Nephron progenitor cell (in vitro differentiated cells): Measurements from ENCODE around the gene FAM117B.

Source experiments
- DNase-seq: peaks from one replicate; pipeline ENCODE4 v3.0.0; 2021
- H3K27ac Mint-ChIP-seq: 2 replicates; pipeline ENCODE4 v1.8.0; 2021; ENCODE audit warnings: mild to moderate bottlenecking, moderate library complexity, mixed read lengths
- H3K27me3 Mint-ChIP-seq: 2 replicates; pipeline ENCODE4 v1.8.0; 2021; ENCODE audit warnings: mild to moderate bottlenecking, low read depth, mixed read lengths; ENCODE audit not compliant: poor library complexity
- H3K36me3 Mint-ChIP-seq: 2 replicates; pipeline ENCODE4 v1.8.0; 2021; ENCODE audit warnings: low read depth, mixed read lengths
- H3K4me1 Mint-ChIP-seq: 2 replicates; pipeline ENCODE4 v1.8.0; 2021; ENCODE audit warnings: mixed read lengths
- H3K4me3 Mint-ChIP-seq: 2 replicates; pipeline ENCODE4 v1.8.0; 2021; ENCODE audit warnings: mild to moderate bottlenecking, moderate library complexity, mixed read lengths
- H3K9me3 Mint-ChIP-seq: 2 replicates; pipeline ENCODE4 v1.8.0; 2021; ENCODE audit warnings: mild to moderate bottlenecking, moderate library complexity, mixed read lengths
- TF ChIP-seq, protein P1 (sequence below): fragments of 200-600 bp; sonication (generic); IDR thresholded peaks from 2 replicates; pipeline ENCODE4 v1.5.0; 2021; ENCODE audit warnings: antibody characterized with exemption

FAM117B gene

DNA sequence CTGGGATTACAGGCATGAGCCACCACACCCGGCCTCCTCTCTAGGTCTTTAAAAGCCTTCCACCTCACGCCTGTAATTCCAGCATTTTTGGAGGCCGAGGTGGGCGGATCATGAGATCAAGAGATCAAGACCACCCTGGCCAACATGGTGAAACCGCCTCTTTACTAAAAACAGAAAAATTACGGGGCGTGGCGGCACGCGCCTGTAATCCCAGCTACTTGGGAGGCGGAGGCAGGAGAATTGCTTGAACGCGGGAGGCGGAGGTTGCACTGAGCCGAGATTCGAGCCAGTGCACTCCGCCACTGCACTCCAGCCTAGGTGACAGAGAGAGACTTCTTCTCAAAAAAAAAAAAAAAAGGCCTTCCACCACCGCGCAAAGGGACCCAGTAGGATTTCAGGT is 1.3 kb upstream of the FAM117B start:
- H3K9me3 Mint-ChIP-seq, result peaks cover 4% of the 10 kb centered on the region
- peaks cover 11% of the 10 kb centered on the region for H3K36me3 Mint-ChIP-seq
- DNase-seq, result no peak
- no peak overlapping the region for H3K27ac Mint-ChIP-seq
- TF ChIP-seq, protein P1, sequence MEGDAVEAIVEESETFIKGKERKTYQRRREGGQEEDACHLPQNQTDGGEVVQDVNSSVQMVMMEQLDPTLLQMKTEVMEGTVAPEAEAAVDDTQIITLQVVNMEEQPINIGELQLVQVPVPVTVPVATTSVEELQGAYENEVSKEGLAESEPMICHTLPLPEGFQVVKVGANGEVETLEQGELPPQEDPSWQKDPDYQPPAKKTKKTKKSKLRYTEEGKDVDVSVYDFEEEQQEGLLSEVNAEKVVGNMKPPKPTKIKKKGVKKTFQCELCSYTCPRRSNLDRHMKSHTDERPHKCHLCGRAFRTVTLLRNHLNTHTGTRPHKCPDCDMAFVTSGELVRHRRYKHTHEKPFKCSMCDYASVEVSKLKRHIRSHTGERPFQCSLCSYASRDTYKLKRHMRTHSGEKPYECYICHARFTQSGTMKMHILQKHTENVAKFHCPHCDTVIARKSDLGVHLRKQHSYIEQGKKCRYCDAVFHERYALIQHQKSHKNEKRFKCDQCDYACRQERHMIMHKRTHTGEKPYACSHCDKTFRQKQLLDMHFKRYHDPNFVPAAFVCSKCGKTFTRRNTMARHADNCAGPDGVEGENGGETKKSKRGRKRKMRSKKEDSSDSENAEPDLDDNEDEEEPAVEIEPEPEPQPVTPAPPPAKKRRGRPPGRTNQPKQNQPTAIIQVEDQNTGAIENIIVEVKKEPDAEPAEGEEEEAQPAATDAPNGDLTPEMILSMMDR, result no peak
- H3K27me3 Mint-ChIP-seq, result no peaks in the 10 kb centered on the region
- H3K4me3 Mint-ChIP-seq, result peak overlapping the region; percentile 93
- H3K4me1 Mint-ChIP-seq, result peaks cover 31% of the 10 kb centered on the region

DNA sequence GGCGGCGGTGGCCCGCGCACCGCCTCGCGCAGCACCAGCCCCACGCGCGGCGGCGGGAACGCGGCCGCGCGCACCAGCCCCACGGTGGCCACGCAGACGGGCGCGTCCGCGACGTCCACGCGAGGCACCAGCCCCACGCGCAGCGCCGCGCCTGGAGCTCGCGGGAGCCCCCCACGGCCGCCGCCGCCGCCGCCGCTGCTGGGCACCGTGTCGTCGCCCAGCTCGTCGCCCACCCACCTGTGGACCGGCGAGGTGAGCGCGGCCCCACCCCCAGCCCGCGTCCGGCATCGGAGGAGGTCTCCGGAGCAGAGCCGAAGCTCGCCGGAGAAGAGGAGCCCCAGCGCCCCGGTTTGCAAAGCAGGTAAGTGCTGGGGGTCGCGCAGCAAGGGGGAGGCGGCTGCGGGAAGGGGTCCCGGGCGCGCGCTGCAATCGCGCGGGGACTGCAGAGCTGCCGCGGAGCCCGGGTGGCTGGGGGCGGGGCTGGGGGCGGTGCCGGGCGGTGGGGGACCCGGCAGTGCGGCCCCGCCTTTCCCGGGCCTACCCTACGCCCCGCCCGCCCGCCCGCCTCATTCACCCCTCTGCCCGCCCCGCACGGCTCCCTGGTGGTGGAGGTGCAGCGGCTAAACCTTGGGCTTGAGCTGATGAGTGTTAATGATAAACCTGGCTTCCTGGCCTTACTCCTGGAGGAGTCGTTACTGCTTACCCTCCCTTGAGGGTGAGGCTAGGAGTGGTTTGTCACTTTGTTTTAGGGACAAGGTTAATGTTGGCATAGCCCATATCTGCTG is 851 bp downstream of the FAM117B start:
- peaks cover 4% of the 10 kb centered on the region for H3K9me3 Mint-ChIP-seq
- H3K27ac Mint-ChIP-seq, result peak overlapping the region; percentile 89
- H3K4me1 Mint-ChIP-seq, result peaks cover 31% of the 10 kb centered on the region
- TF ChIP-seq, protein P1, result no peak
- peaks cover 23% of the 10 kb centered on the region for H3K36me3 Mint-ChIP-seq
- no peaks in the 10 kb centered on the region for H3K27me3 Mint-ChIP-seq
- peak overlapping the region; percentile 92 for H3K4me3 Mint-ChIP-seq
- DNase-seq, result peak; percentile 89

DNA sequence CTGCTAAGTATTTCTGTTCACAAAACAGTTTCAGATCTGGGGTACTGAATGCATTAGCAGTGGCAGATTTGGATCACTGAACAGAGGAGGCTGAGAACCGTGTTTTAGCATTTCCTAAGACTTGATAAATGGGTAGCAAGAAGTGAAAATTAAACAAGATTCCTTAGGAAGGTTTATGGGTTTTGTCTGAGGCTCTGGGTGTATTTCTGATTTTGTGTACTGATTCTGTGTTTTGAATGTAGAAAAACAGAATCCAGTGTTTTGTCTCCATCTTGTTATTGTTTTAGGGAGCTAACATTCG is 1.4 kb downstream of the FAM117B start:
- TF ChIP-seq, protein P1, result no peak
- Mint-ChIP-seq H3K4me1 (peaks cover 35% of the 10 kb centered on the region), H3K9me3 (peaks cover 4% of the 10 kb centered on the region), H3K36me3 (peaks cover 21% of the 10 kb centered on the region), H3K27me3 (no peaks in the 10 kb centered on the region), H3K4me3 (peak overlapping the region; percentile 92), H3K27ac (peak overlapping the region; percentile 89)
- DNase-seq, result no peak

DNA sequence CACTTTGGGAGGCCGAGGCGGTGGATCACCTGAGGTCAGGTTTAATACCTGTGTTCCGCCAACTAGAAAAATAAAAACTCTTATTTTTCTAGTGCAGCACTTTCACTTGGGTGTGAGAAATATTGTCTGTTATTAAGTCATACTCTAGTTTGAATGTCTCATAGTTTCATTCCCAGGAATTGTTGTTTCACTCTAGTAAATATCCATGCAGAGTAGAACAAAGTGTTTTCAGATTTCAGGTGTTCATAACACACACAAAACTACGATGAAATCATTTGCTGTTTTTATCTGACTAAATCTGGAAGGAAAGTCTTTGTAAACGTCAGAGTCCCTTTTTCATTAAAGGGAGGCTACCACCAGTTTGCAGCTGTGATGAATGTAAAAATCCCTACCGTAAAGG is 4.0 kb downstream of the FAM117B start:
- H3K27ac Mint-ChIP-seq, result no peak overlapping the region
- peaks cover 19% of the 10 kb centered on the region for H3K36me3 Mint-ChIP-seq
- H3K27me3 Mint-ChIP-seq, result no peaks in the 10 kb centered on the region
- TF ChIP-seq, protein P1, result no peak
- H3K4me3 Mint-ChIP-seq, result no peak overlapping the region
- no peak for DNase-seq
- peaks cover 34% of the 10 kb centered on the region for H3K4me1 Mint-ChIP-seq
- H3K9me3 Mint-ChIP-seq, result peaks cover 4% of the 10 kb centered on the region

DNA sequence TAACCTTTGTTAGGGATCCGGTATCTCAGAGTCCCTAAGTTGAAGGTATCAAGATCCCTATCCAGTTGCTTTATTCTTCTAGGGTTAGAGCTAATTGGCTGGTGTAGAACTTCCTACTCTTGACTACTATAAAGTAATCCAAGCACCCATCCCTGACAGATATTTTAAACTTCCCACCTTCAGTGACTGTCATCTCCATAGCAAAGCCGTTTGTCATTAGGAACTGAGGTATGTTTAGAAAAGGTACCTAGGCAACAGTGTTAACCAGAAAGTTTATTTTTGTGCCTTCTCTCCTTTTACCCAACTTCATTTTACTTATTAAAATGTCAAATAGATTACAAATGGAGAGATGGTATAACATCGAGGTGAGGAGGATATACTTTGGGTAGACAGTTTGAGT is 4.5 kb downstream of the FAM117B start:
- TF ChIP-seq, protein P1, result no peak
- Mint-ChIP-seq H3K27ac (no peak overlapping the region), H3K27me3 (no peaks in the 10 kb centered on the region), H3K9me3 (peaks cover 4% of the 10 kb centered on the region), H3K36me3 (peaks cover 19% of the 10 kb centered on the region), H3K4me3 (no peak overlapping the region), H3K4me1 (peaks cover 29% of the 10 kb centered on the region)
- no peak for DNase-seq

DNA sequence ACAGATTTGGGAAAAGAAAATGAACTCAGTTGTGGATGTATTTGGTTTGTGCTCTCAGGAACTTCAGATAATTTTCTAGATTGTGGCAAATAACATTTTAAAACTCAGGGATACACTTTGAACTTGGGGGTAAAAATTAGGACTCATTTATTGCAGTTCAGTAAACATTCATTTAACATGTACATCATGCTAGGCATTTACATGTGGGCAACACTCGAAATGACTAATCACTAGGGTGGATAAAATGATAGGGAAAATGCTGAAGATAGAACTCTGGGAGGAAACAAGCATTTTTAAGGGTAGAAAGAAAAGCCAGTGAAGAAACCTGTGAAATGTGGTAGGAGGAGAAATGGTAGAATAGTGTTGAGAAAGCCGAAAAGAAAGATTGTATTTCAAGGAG is 7.8 kb downstream of the FAM117B start:
- TF ChIP-seq, protein P1, result no peak
- Mint-ChIP-seq H3K4me1 (peaks cover 13% of the 10 kb centered on the region), H3K36me3 (peaks cover 28% of the 10 kb centered on the region), H3K27ac (no peak overlapping the region), H3K27me3 (no peaks in the 10 kb centered on the region), H3K9me3 (peaks cover 7% of the 10 kb centered on the region), H3K4me3 (no peak overlapping the region)
- no peak for DNase-seq
